Gastroesophageal sphincter (tissue), 3 donors: ENCODE data around the gene LIN37.
"Not testable (repeated sequence)": the region's sequence is repeated elsewhere in the genome, so short reads cannot be mapped to it uniquely, and the experiment has no call there.

Experiments
- EP300 ChIP-seq: sonication (generic); formaldehyde crosslinking; IDR thresholded peaks from one replicate; pipeline ENCODE4 v1.6.1; 2017; ENCODE audit warnings: antibody characterized with exemption, mild to moderate bottlenecking
- POLR2A ChIP-seq, 2 donors: fragments of 450-650 bp; IDR thresholded peaks; one replicate each; pipeline ENCODE4 v1.6.1; 2017; ENCODE audit warnings: antibody characterized with exemption in 2 of 2, mild to moderate bottlenecking in 2 of 2, moderate library complexity in 1 of 2
- POLR2AphosphoS5 ChIP-seq: sonication (generic); formaldehyde crosslinking; IDR thresholded peaks from one replicate; pipeline ENCODE4 v1.6.1; 2017; ENCODE audit warnings: antibody characterized with exemption
- TF ChIP-seq, protein P1 (sequence below), 4 experiments: fragments of 200-600 bp in 2 of 4; fragments of 450-650 bp in 2 of 4; sonication (generic) in 1 of 4; IDR thresholded peaks; one replicate each; pipeline ENCODE4 v1.5.1; 2017 to 2019; ENCODE audit warnings: antibody characterized with exemption in 4 of 4, mild to moderate bottlenecking in 2 of 4, moderate library complexity in 2 of 4

DNA sequence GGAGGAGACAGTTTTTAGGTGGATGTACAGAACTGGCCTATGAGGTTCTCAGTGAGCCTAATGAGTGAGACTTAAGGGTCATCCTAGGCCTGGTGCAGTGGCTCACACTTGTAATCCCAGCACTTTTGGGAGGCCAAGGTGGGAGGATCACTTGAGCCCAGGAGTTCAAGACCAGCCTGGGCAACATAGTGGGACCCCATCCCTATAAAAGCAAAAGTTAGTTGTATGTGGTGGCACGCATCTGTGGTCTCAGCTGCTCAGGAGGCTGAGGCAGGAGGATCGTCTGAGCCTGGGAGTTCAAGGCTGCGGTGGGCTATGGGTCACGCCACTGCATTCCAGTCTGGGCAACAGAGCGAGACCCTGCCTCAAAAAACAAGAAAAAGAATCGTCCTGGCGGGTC lies 24.2 kb upstream of the LIN37 start:
- TF ChIP-seq, protein P1, sequence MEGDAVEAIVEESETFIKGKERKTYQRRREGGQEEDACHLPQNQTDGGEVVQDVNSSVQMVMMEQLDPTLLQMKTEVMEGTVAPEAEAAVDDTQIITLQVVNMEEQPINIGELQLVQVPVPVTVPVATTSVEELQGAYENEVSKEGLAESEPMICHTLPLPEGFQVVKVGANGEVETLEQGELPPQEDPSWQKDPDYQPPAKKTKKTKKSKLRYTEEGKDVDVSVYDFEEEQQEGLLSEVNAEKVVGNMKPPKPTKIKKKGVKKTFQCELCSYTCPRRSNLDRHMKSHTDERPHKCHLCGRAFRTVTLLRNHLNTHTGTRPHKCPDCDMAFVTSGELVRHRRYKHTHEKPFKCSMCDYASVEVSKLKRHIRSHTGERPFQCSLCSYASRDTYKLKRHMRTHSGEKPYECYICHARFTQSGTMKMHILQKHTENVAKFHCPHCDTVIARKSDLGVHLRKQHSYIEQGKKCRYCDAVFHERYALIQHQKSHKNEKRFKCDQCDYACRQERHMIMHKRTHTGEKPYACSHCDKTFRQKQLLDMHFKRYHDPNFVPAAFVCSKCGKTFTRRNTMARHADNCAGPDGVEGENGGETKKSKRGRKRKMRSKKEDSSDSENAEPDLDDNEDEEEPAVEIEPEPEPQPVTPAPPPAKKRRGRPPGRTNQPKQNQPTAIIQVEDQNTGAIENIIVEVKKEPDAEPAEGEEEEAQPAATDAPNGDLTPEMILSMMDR (IDR thresholded peaks at IDR 0.05): not testable (repeated sequence)
- not testable (repeated sequence) for TF ChIP-seq POLR2A (IDR thresholded peaks at IDR 0.05); POLR2AphosphoS5; EP300
